H1 (cell line): ENCODE results near the gene SRPRA. TPM values are rescaled to one million over a fixed set of nuclear protein-coding genes. Genes with fewer than 3 reads are reported as not detected.

Experiments
- CTCF ChIA-PET: fragments of 300-600 bp; sonication (Branson Sonifier 250); formaldehyde crosslinking; loops from one replicate; lab custom pipeline; 2021; ENCODE audit not compliant: partially characterized antibody; lab: Charles Lee
- POLR2A ChIA-PET: fragments of 300-600 bp; sonication (Branson Sonifier 250); formaldehyde crosslinking; loops from one replicate; lab custom pipeline; 2021; ENCODE audit warnings: inconsistent platforms; ENCODE audit not compliant: partially characterized antibody; lab: Charles Lee
- DNase-seq, 2 experiments: peaks; one replicate each; pipeline versions ENCODE4 v3.0.0 to v3.0.0-alpha.2; 2010 to 2022; ENCODE audit warnings: low spot score in 2 of 2, low read depth in 1 of 2, mixed read lengths in 1 of 2
- FAIRE-seq: peaks from 2 replicates; lab custom pipeline; 2011; peaks lifted over from hg19 to GRCh38; lab: Jason Lieb, UNC
- H2AFZ ChIP-seq: 2 replicates; pipeline ENCODE4 v1.8.1; 2012; ENCODE audit warnings: low read length, inconsistent platforms
- H2AK5ac ChIP-seq: 2 replicates; pipeline ENCODE4 v1.6.1; 2013; ENCODE audit warnings: low read depth, low read length
- H2BK120ac ChIP-seq: replicated peaks from 2 replicates; pipeline ENCODE3; 2013; ENCODE audit warnings: low read depth, low read length, inconsistent platforms
- H2BK12ac ChIP-seq: 2 replicates; pipeline ENCODE4 v1.6.1; 2013; ENCODE audit warnings: low read depth, low read length
- H2BK15ac ChIP-seq: 2 replicates; pipeline ENCODE4 v1.6.1; 2013; ENCODE audit warnings: low read length
- H2BK20ac ChIP-seq: 2 replicates; pipeline ENCODE4 v1.6.1; 2013; ENCODE audit warnings: low read length
- H2BK5ac ChIP-seq: 2 replicates; pipeline ENCODE4 v1.6.1; 2013; ENCODE audit warnings: low read depth, low read length
- H3K14ac ChIP-seq: 2 replicates; pipeline ENCODE4 v1.6.1; 2013; ENCODE audit warnings: inconsistent platforms; ENCODE audit not compliant: insufficient read length
- H3K18ac ChIP-seq: 2 replicates; pipeline ENCODE4 v1.6.1; 2013; ENCODE audit warnings: low read length; ENCODE audit errors: extremely low read depth
- H3K23ac ChIP-seq: 2 replicates; pipeline ENCODE4 v1.6.1; 2013; ENCODE audit warnings: inconsistent platforms; ENCODE audit not compliant: insufficient read length
- H3K23me2 ChIP-seq: 2 replicates; pipeline ENCODE4 v1.6.1; 2013; ENCODE audit warnings: low read depth, low read length
- H3K27ac ChIP-seq: 2 replicates; pipeline ENCODE4 v1.6.1; 2011; ENCODE audit warnings: low read depth, low read length, inconsistent platforms
- H3K27me3 ChIP-seq, 4 experiments: replicated peaks in 1 of 4; 1 replicate in 1 of 4; 2 replicates in 3 of 4; pipeline versions ENCODE4 v1.6.1 to v1.8.1; 2011 to 2013; ENCODE audit warnings: low read length in 3 of 4, mild to moderate bottlenecking in 3 of 4, inconsistent platforms in 2 of 4, mixed read lengths in 2 of 4, moderate library complexity in 1 of 4; ENCODE audit not compliant: control insufficient read depth in 3 of 4, insufficient read depth in 3 of 4; ENCODE audit errors: extremely low read depth in 1 of 4
- H3K36me3 ChIP-seq, 4 experiments: 2 replicates each; pipeline versions ENCODE4 v1.6.1 to v1.8.1; 2011 to 2013; ENCODE audit warnings: mild to moderate bottlenecking in 4 of 4, low read length in 3 of 4, moderate library complexity in 2 of 4, control low read depth in 1 of 4, inconsistent platforms in 1 of 4; ENCODE audit not compliant: insufficient read depth in 4 of 4, control insufficient read depth in 2 of 4
- H3K4ac ChIP-seq: replicated peaks from 2 replicates; pipeline ENCODE3; 2013; ENCODE audit warnings: low read length, low read depth, mixed read lengths, inconsistent platforms; ENCODE audit not compliant: insufficient read length
- H3K4me1 ChIP-seq, 4 experiments: replicated peaks in 1 of 4; 1 replicate in 1 of 4; 2 replicates in 3 of 4; pipeline versions ENCODE4 v1.6.1 to v1.8.1; 2011 to 2013; ENCODE audit warnings: low read length in 3 of 4, inconsistent platforms in 2 of 4, mixed read lengths in 1 of 4; ENCODE audit not compliant: insufficient read depth in 4 of 4, control insufficient read depth in 3 of 4
- H3K4me2 ChIP-seq, 2 experiments: 2 replicates each; pipeline versions ENCODE4 v1.6.1 to v1.8.1; 2011 to 2013; ENCODE audit warnings: low read depth in 2 of 2, low read length in 2 of 2, control low read depth in 1 of 2, inconsistent platforms in 1 of 2, mild to moderate bottlenecking in 1 of 2; ENCODE audit not compliant: insufficient read depth in 1 of 2
- H3K4me3 ChIP-seq, 4 experiments: fragments of 200-600, 300-600 bp in 1 of 4; sonication (generic), shearing (Covaris generic), sonication (Bioruptor Twin) in 1 of 4; 2 replicates each; pipeline versions ENCODE4 v1.5.1 to v1.8.1; 2011 to 2016; ENCODE audit warnings: low read length in 4 of 4, low read depth in 3 of 4, control low read depth in 2 of 4, inconsistent platforms in 2 of 4, mild to moderate bottlenecking in 2 of 4, mixed read lengths in 1 of 4, moderate library complexity in 1 of 4; ENCODE audit not compliant: insufficient read depth in 2 of 4; ENCODE audit errors: extremely low read depth in 1 of 4
- H3K56ac ChIP-seq: replicated peaks from 2 replicates; pipeline ENCODE3; 2013; ENCODE audit warnings: low read depth, mild to moderate bottlenecking, mixed read lengths, low read length, inconsistent platforms; ENCODE audit not compliant: insufficient read length
- H3K79me1 ChIP-seq: 2 replicates; pipeline ENCODE4 v1.6.1; 2013; ENCODE audit warnings: low read depth, low read length, control low read depth
- H3K79me2 ChIP-seq, 2 experiments: 2 replicates each; pipeline versions ENCODE4 v1.6.1 to v1.8.1; 2012 to 2013; ENCODE audit warnings: low read length in 2 of 2, mild to moderate bottlenecking in 2 of 2, inconsistent platforms in 1 of 2; ENCODE audit not compliant: insufficient read depth in 2 of 2, control insufficient read depth in 1 of 2
- H3K9ac ChIP-seq, 4 experiments: replicated peaks in 1 of 4; 1 replicate in 1 of 4; 2 replicates in 3 of 4; pipeline versions ENCODE4 v1.6.1 to v1.8.1; 2011 to 2013; ENCODE audit warnings: low read depth in 3 of 4, low read length in 3 of 4, control low read depth in 2 of 4, mild to moderate bottlenecking in 2 of 4, moderate library complexity in 2 of 4, inconsistent platforms in 1 of 4; ENCODE audit errors: extremely low read depth in 1 of 4
- H3K9me3 ChIP-seq, 2 experiments: 2 replicates each; pipeline versions ENCODE4 v1.6.1 to v1.8.1; 2012 to 2013; ENCODE audit warnings: mild to moderate bottlenecking in 2 of 2, moderate library complexity in 2 of 2, control low read depth in 1 of 2, inconsistent platforms in 1 of 2, low read depth in 1 of 2, low read length in 1 of 2, mixed read lengths in 1 of 2; ENCODE audit not compliant: insufficient read depth in 2 of 2
- H4K20me1 ChIP-seq, 2 experiments: replicated peaks in 1 of 2; 2 replicates each; pipeline versions ENCODE3 to v1.8.1; 2011 to 2013; ENCODE audit warnings: inconsistent platforms in 2 of 2, low read length in 2 of 2, mild to moderate bottlenecking in 1 of 2; ENCODE audit not compliant: insufficient read depth in 2 of 2, control insufficient read depth in 1 of 2
- H4K5ac ChIP-seq: 2 replicates; pipeline ENCODE4 v1.6.1; 2013; ENCODE audit warnings: low read length, low read depth, mixed read lengths, inconsistent platforms; ENCODE audit not compliant: insufficient read length
- H4K8ac ChIP-seq: 2 replicates; pipeline ENCODE4 v1.8.0; 2013; ENCODE audit warnings: mild to moderate bottlenecking, moderate library complexity, low read length, inconsistent platforms; ENCODE audit not compliant: insufficient read depth; ENCODE audit errors: extremely low read depth
- H4K91ac ChIP-seq: replicated peaks from 2 replicates; pipeline ENCODE3; 2013; ENCODE audit warnings: low read length, mixed read lengths, inconsistent platforms; ENCODE audit not compliant: insufficient read length
- ATF3 ChIP-seq: IDR thresholded peaks from 2 replicates; pipeline ENCODE4 v1.6.1; 2011; ENCODE audit warnings: low read depth, mild to moderate bottlenecking, low read length; ENCODE audit not compliant: insufficient read depth
- BRCA1 ChIP-seq: IDR thresholded peaks from 2 replicates; pipeline ENCODE4 v1.6.1; 2012; ENCODE audit warnings: low read depth, low read length, improper control_type of control experiment
- CBX8 ChIP-seq: fragments of 300-800, 300-1000 bp; sonication (generic); IDR thresholded peaks from 2 replicates; pipeline ENCODE4 v1.7.1; 2016; ENCODE audit warnings: low read depth, low read length, borderline replicate concordance
- EZH2 ChIP-seq: fragments of 200-600 bp; sonication (generic); IDR thresholded peaks from 2 replicates; pipeline ENCODE4 v1.7.1; 2012; ENCODE audit warnings: low read depth, mild to moderate bottlenecking, moderate library complexity, low read length, inconsistent platforms; ENCODE audit not compliant: severe bottlenecking
- POLR2A ChIP-seq, 2 experiments: IDR thresholded peaks; 1 replicate in 1 of 2; 2 replicates in 1 of 2; pipeline ENCODE4 v1.6.1; 2011; ENCODE audit warnings: low read depth in 2 of 2, low read length in 2 of 2, mild to moderate bottlenecking in 2 of 2; ENCODE audit errors: control extremely low read depth in 1 of 2
- RBBP5 ChIP-seq: IDR thresholded peaks from 2 replicates; pipeline ENCODE4 v1.7.1; 2012; ENCODE audit warnings: low read depth, mild to moderate bottlenecking, inconsistent platforms, low read length, moderate library complexity, borderline replicate concordance
- RFX5 ChIP-seq: IDR thresholded peaks from 2 replicates; pipeline ENCODE4 v1.6.1; 2011; ENCODE audit warnings: low read depth, low read length, improper control_type of control experiment, borderline replicate concordance
- TAF1 ChIP-seq: IDR thresholded peaks from 2 replicates; pipeline ENCODE4 v1.6.1; 2011; ENCODE audit warnings: mild to moderate bottlenecking, low read depth, low read length
- TCF12 ChIP-seq: IDR thresholded peaks from 2 replicates; pipeline ENCODE4 v1.6.1; 2011; ENCODE audit warnings: low read depth, mild to moderate bottlenecking, low read length
- WGBS, 2 experiments: shearing (Covaris generic) in 1 of 2; methylation state at CpG; one replicate each; pipeline versions ENCODE4 v1.1.6 to v1.1.7; 2013 to 2015; ENCODE audit warnings: low lambda C conversion rate in 2 of 2, mixed read lengths in 2 of 2, inconsistent platforms in 1 of 2, low coverage in 1 of 2, missing lambda C conversion rate in 1 of 2; ENCODE audit not compliant: insufficient replicate concordance in 2 of 2, insufficient coverage in 1 of 2, insufficient read length in 1 of 2; ENCODE audit errors: extremely low coverage in 1 of 2, missing lambda C conversion rate in 1 of 2; 5-methylcytosine and 5-hydroxymethylcytosine counted together
- polyA plus RNA-seq, 7 experiments: library from polyadenylated mRNA; depleted of rRNA in 3 of 7; stranded (reverse) in 5 of 7; unstranded in 2 of 7; fragments of >200 nt in 5 of 7; fragments of 200-250 nt in 2 of 7; gene quantifications; 1 replicate in 5 of 7; 2 replicates in 1 of 7; 4 replicates in 1 of 7; pipeline versions ENCODE4 v1.2.1 to v1.2.3, GENCODE V29; 2011 to 2013; ENCODE audit warnings: missing spikeins in 2 of 7, mixed read lengths in 2 of 7
- total RNA-seq: library from RNA; stranded (reverse); fragmentation: NEBNext Ultra II Directional; extraction: Animal tissue kit (Norgen Biotek cat#: 25700); gene quantifications from 2 replicates; pipeline ENCODE4 v1.2.1, GENCODE V29; 2021

The SRPRA gene
- total and polyA plus RNA-seq, 2 of the 8 experiments (the other 6 are each of a cell fraction or from before 2014, with no cell fraction given): 57.6 to 62.0 TPM

- no peak overlapping the region for H2BK120ac ChIP-seq
- no peak overlapping the region for H2BK15ac ChIP-seq
- TF ChIP-seq POLR2A (IDR thresholded peaks at IDR 0.05; ENCODE audit: control extremely low read depth in 1 of 2, low read depth in 2 of 2, low read length in 2 of 2) (no peak), BRCA1 (no peak), CBX8 (no peak), EZH2 (no peak), TAF1 (no peak), RBBP5 (no peak), ATF3 (no peak), RFX5 (no peak), TCF12 (no peak)
- no peak overlapping the region for H2BK12ac ChIP-seq
- no peak overlapping the region for H3K4ac ChIP-seq
- CTCF ChIA-PET: no interaction called here
- H3K23ac ChIP-seq: no peak overlapping the region
- no peak overlapping the region for H4K91ac ChIP-seq
- H3K9ac ChIP-seq: no peak overlapping the region
- H3K27me3 ChIP-seq: no peaks in the 10 kb centered on the region
- DNase-seq: no peak
- 92% methylated on average over 2 of the region's 2 CpGs; no CpG with 5 or more reads in 1 of the 2 experiments for WGBS, 2 experiments
- FAIRE-seq: no peak
- peaks cover 0 to 3% of the 10 kb centered on the region in 2 experiments for H4K20me1 ChIP-seq
- no peaks in the 10 kb centered on the region for H3K79me2 ChIP-seq
- peaks cover 7 to 50% (median 33%) of the 10 kb centered on the region in 4 experiments for H3K36me3 ChIP-seq
- no peaks in the 10 kb centered on the region for H3K23me2 ChIP-seq
- H3K4me1 ChIP-seq: no peaks in the 10 kb centered on the region
- H4K8ac ChIP-seq: no peak overlapping the region
- H3K79me1 ChIP-seq: no peaks in the 10 kb centered on the region
- no peak overlapping the region for H2AK5ac ChIP-seq
- no peak overlapping the region for H2AFZ ChIP-seq
- no peak overlapping the region for H2BK20ac ChIP-seq
- H3K18ac ChIP-seq: no peak overlapping the region
- H3K14ac ChIP-seq: no peak overlapping the region
- POLR2A ChIA-PET: interaction anchor here (1.6 kb wide), 1 partner anchor 10 kb away, joined by 5 read pairs; no protein-coding TSS in a partner anchor
- no peak overlapping the region for H4K5ac ChIP-seq
- no peaks in the 10 kb centered on the region for H3K9me3 ChIP-seq
- H2BK5ac ChIP-seq: no peak overlapping the region
- H3K27ac ChIP-seq: no peak overlapping the region
- no peak overlapping the region for H3K56ac ChIP-seq
- H3K4me2 ChIP-seq: no peak overlapping the region
- no peak overlapping the region for H3K4me3 ChIP-seq
These were observed 10.9 kb downstream of the SRPRA start for GRCh38 chr11:126257764-126258163.
